ENCODE measurements around the gene POLR3GL.
"Not testable (repeated sequence)": the region's sequence is repeated elsewhere in the genome, so short reads cannot be mapped to it uniquely, and the experiment has no call there.

Gene POLR3GL

GRCh38 chr1:145964328-145965118 lies at the start of gene POLR3GL, which contains the start of gene ANKRD34A:
TSS of gene POLR3GL (plus strand) at chr1:145964690. CDS start at chr1:145974866, 10,176 bp downstream.
TSS of gene ANKRD34A (minus strand) at chr1:145964575. CDS start at chr1:145961759, 2,816 bp downstream.
- Histone ChIP-seq H3K9ac (ENCODE audit: low read length) (peak within 1 kb of the TSS; percentile 76), H3K36me3 (ENCODE audit: control insufficient read depth, insufficient read depth, low read length) (no peaks in the 10 kb centered on the region), H3K4me1 (ENCODE audit: control insufficient read depth, insufficient read depth, low read length) (peaks cover 41% of the 10 kb centered on the region), H3K27me3 (ENCODE audit: control insufficient read depth, insufficient read depth, low read length) (peaks cover 28% of the 10 kb centered on the region), H3K4me3 (ENCODE audit: low read length) (peak within 1 kb of the TSS; percentile 15), H3K9me3 (ENCODE audit: control insufficient read depth, low read length) (no peaks in the 10 kb centered on the region)

- H3K4me3 ChIP-seq (ENCODE audit: low read length): no peak overlapping the region
- H3K4me1 ChIP-seq (ENCODE audit: control insufficient read depth, insufficient read depth, low read length): peaks cover 12% of the 10 kb centered on the region
- H3K9me3 ChIP-seq (ENCODE audit: control insufficient read depth, low read length): no peaks in the 10 kb centered on the region
- no peaks in the 10 kb centered on the region for H3K36me3 ChIP-seq (ENCODE audit: control insufficient read depth, insufficient read depth, low read length)
- no peak overlapping the region for H3K9ac ChIP-seq (ENCODE audit: low read length)
- no peaks in the 10 kb centered on the region for H3K27me3 ChIP-seq (ENCODE audit: control insufficient read depth, insufficient read depth, low read length)
Observed at GRCh38 chr1:145916745-145917144, 47.7 kb upstream of the POLR3GL start.

GRCh38 chr1:145917595-145917994 lies 46.9 kb upstream of the POLR3GL start:
- Histone ChIP-seq H3K9ac (ENCODE audit: low read length) (peak overlapping the region; percentile 96), H3K36me3 (ENCODE audit: control insufficient read depth, insufficient read depth, low read length) (no peaks in the 10 kb centered on the region), H3K4me3 (ENCODE audit: low read length) (peak overlapping the region; percentile 99), H3K9me3 (ENCODE audit: control insufficient read depth, low read length) (no peaks in the 10 kb centered on the region), H3K4me1 (ENCODE audit: control insufficient read depth, insufficient read depth, low read length) (peaks cover 12% of the 10 kb centered on the region), H3K27me3 (ENCODE audit: control insufficient read depth, insufficient read depth, low read length) (no peaks in the 10 kb centered on the region)

- Histone ChIP-seq H3K36me3 (ENCODE audit: control insufficient read depth, insufficient read depth, low read length) (no peaks in the 10 kb centered on the region), H3K4me3 (ENCODE audit: low read length) (peak within 1 kb of the TSS; percentile 99), H3K9me3 (ENCODE audit: control insufficient read depth, low read length) (no peaks in the 10 kb centered on the region), H3K4me1 (ENCODE audit: control insufficient read depth, insufficient read depth, low read length) (peaks cover 12% of the 10 kb centered on the region), H3K27me3 (ENCODE audit: control insufficient read depth, insufficient read depth, low read length) (no peaks in the 10 kb centered on the region), H3K9ac (ENCODE audit: low read length) (peak within 1 kb of the TSS; percentile 96)
Observed at GRCh38 chr1:145918144-145918991, 46.1 kb upstream of the POLR3GL start, which contains the start of gene PEX11B. TSS of gene PEX11B (minus strand) at chr1:145918717. CDS start at chr1:145918688, 29 bp downstream.

GRCh38 chr1:145918992-145919939 lies 45.2 kb upstream of the POLR3GL start:
- Histone ChIP-seq H3K4me1 (ENCODE audit: control insufficient read depth, insufficient read depth, low read length) (peaks cover 12% of the 10 kb centered on the region), H3K4me3 (ENCODE audit: low read length) (peak overlapping the region; percentile 99), H3K36me3 (ENCODE audit: control insufficient read depth, insufficient read depth, low read length) (no peaks in the 10 kb centered on the region), H3K9ac (ENCODE audit: low read length) (peak overlapping the region; percentile 96), H3K27me3 (ENCODE audit: control insufficient read depth, insufficient read depth, low read length) (no peaks in the 10 kb centered on the region), H3K9me3 (ENCODE audit: control insufficient read depth, low read length) (no peaks in the 10 kb centered on the region)

GRCh38 chr1:145920297-145920696 lies 44.2 kb upstream of the POLR3GL start:
- H3K9me3 ChIP-seq (ENCODE audit: control insufficient read depth, low read length); H3K27me3 ChIP-seq (ENCODE audit: control insufficient read depth, insufficient read depth, low read length); H3K4me3 ChIP-seq (ENCODE audit: low read length); H3K9ac ChIP-seq (ENCODE audit: low read length); H3K36me3 ChIP-seq (ENCODE audit: control insufficient read depth, insufficient read depth, low read length): not testable (repeated sequence)
- peaks cover 12% of the 10 kb centered on the region for H3K4me1 ChIP-seq (ENCODE audit: control insufficient read depth, insufficient read depth, low read length)

- no peaks in the 10 kb centered on the region for H3K36me3 ChIP-seq (ENCODE audit: control insufficient read depth, insufficient read depth, low read length)
- no peaks in the 10 kb centered on the region for H3K27me3 ChIP-seq (ENCODE audit: control insufficient read depth, insufficient read depth, low read length)
- peaks cover 17% of the 10 kb centered on the region for H3K4me1 ChIP-seq (ENCODE audit: control insufficient read depth, insufficient read depth, low read length)
- no peaks in the 10 kb centered on the region for H3K9me3 ChIP-seq (ENCODE audit: control insufficient read depth, low read length)
- no peak overlapping the region for H3K9ac ChIP-seq (ENCODE audit: low read length)
- H3K4me3 ChIP-seq (ENCODE audit: low read length): no peak overlapping the region
Observed at GRCh38 chr1:145922266-145922665, 42.2 kb upstream of the POLR3GL start.

GRCh38 chr1:145926686-145927062 lies 37.8 kb upstream of the POLR3GL start:
- Histone ChIP-seq H3K9ac (ENCODE audit: low read length) (peak overlapping the region; percentile 100), H3K4me3 (ENCODE audit: low read length) (peak overlapping the region; percentile 92), H3K27me3 (ENCODE audit: control insufficient read depth, insufficient read depth, low read length) (no peaks in the 10 kb centered on the region), H3K9me3 (ENCODE audit: control insufficient read depth, low read length) (no peaks in the 10 kb centered on the region), H3K36me3 (ENCODE audit: control insufficient read depth, insufficient read depth, low read length) (no peaks in the 10 kb centered on the region), H3K4me1 (ENCODE audit: control insufficient read depth, insufficient read depth, low read length) (peaks cover 9% of the 10 kb centered on the region)

- H3K27me3 ChIP-seq (ENCODE audit: control insufficient read depth, insufficient read depth, low read length): no peaks in the 10 kb centered on the region
- no peaks in the 10 kb centered on the region for H3K9me3 ChIP-seq (ENCODE audit: control insufficient read depth, low read length)
- peak within 1 kb of the TSS; percentile 100 for H3K9ac ChIP-seq (ENCODE audit: low read length)
- no peaks in the 10 kb centered on the region for H3K36me3 ChIP-seq (ENCODE audit: control insufficient read depth, insufficient read depth, low read length)
- H3K4me1 ChIP-seq (ENCODE audit: control insufficient read depth, insufficient read depth, low read length): peaks cover 15% of the 10 kb centered on the region
- H3K4me3 ChIP-seq (ENCODE audit: low read length): peak within 1 kb of the TSS; percentile 92
Observed at GRCh38 chr1:145927063-145927886, 37.2 kb upstream of the POLR3GL start, which contains the start of gene RBM8A. TSS of gene RBM8A (minus strand) at chr1:145927484. CDS start at chr1:145927426, 58 bp downstream.

- Histone ChIP-seq H3K9ac (ENCODE audit: low read length) (peak overlapping the region; percentile 100), H3K4me1 (ENCODE audit: control insufficient read depth, insufficient read depth, low read length) (peaks cover 15% of the 10 kb centered on the region), H3K27me3 (ENCODE audit: control insufficient read depth, insufficient read depth, low read length) (no peaks in the 10 kb centered on the region), H3K9me3 (ENCODE audit: control insufficient read depth, low read length) (no peaks in the 10 kb centered on the region), H3K36me3 (ENCODE audit: control insufficient read depth, insufficient read depth, low read length) (no peaks in the 10 kb centered on the region), H3K4me3 (ENCODE audit: low read length) (peak overlapping the region; percentile 92)
Observed at GRCh38 chr1:145927916-145928643, 36.4 kb upstream of the POLR3GL start.
